ENCODE measurements around the gene GATB.

DNA sequence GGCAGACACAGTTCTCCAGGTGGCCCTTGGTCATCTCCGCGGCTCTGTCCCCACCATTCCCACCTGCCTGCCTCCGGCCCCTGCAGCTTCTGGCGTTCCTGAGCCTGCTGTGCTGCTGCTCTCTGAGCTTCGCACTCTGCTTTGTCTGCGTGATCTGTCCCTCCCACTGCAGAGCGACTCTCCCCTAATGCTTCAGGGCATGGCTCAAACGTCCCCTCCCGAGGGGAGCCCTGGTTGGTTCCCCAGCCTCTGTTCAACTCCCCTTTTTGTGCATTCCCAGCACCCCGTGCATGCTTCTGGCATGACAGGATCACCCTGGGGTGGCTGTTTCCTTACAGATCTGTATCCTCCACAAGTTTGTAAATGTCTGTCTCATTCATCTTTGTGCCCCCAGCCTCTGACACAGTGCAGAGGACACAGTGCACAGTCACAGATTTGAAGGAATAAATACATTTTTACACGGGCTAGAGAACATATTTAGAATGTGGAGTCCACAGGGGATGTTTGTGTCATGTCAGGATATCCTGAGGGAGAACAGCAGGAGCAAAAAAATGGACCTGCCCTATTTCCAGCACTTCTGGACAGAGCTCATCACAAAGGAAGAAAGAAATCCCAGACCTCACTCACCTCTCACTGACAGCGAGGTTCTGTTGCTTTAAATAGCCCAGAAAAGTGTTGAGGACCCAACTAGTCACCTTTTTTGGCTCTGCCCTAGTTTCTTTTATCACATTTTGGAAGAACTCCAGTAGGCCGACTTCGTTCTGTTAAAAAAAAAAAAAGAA, 72.6 kb downstream of the GATB start:
- TF ChIP-seq POLR2A (IDR thresholded peaks at IDR 0.05) (no peak), CTCF (IDR thresholded peaks at IDR 0.05) (no peak)

All from heart left ventricle (tissue), 13 donors.